ENCODE results near the gene SPATS2.
A peak's percentile ranks its signal among the peaks of the same experiment; 100 is the strongest.
"Not testable (repeated sequence)": the region's sequence is repeated elsewhere in the genome, so short reads cannot be mapped to it uniquely, and the experiment has no call there.

The SPATS2 gene

GRCh38 chr12:49531745-49532144 lies 164.5 kb downstream of the SPATS2 start:
- ATAC-seq (replicated peaks; ENCODE audit: extremely low read depth, poor library complexity, severe bottlenecking): no peak
- no peaks in the 10 kb centered on the region for H3K27me3 Mint-ChIP-seq
- DNase-seq (ENCODE audit: low spot score in 2 of 2): no peak
- H3K4me1 Mint-ChIP-seq: no peaks in the 10 kb centered on the region
- H3K36me3 Mint-ChIP-seq (ENCODE audit: insufficient read depth): no peaks in the 10 kb centered on the region
- no peak overlapping the region for H3K27ac Mint-ChIP-seq (ENCODE audit: low read depth)
- no peaks in the 10 kb centered on the region for H3K9me3 Mint-ChIP-seq
- H3K4me3 Mint-ChIP-seq: no peak overlapping the region

GRCh38 chr12:49533331-49533730 lies 166.1 kb downstream of the SPATS2 start:
- no peaks in the 10 kb centered on the region for H3K9me3 Mint-ChIP-seq
- H3K4me3 Mint-ChIP-seq: no peak overlapping the region
- H3K4me1 Mint-ChIP-seq: no peaks in the 10 kb centered on the region
- peaks cover 5% of the 10 kb centered on the region for H3K36me3 Mint-ChIP-seq (ENCODE audit: insufficient read depth)
- no peak overlapping the region for H3K27ac Mint-ChIP-seq (ENCODE audit: low read depth)
- no peak for ATAC-seq (replicated peaks; ENCODE audit: extremely low read depth, poor library complexity, severe bottlenecking)
- no peak for DNase-seq (ENCODE audit: low spot score in 2 of 2)
- H3K27me3 Mint-ChIP-seq: no peaks in the 10 kb centered on the region

GRCh38 chr12:49534122-49534521 lies 166.9 kb downstream of the SPATS2 start:
- not testable (repeated sequence) for H3K9me3 Mint-ChIP-seq; H3K4me3 Mint-ChIP-seq; H3K36me3 Mint-ChIP-seq (ENCODE audit: insufficient read depth); H3K27me3 Mint-ChIP-seq; H3K27ac Mint-ChIP-seq (ENCODE audit: low read depth); DNase-seq (ENCODE audit: low spot score in 2 of 2); ATAC-seq (replicated peaks; ENCODE audit: extremely low read depth, poor library complexity, severe bottlenecking); H3K4me1 Mint-ChIP-seq

GRCh38 chr12:49534731-49535278 lies 167.5 kb downstream of the SPATS2 start:
- ATAC-seq (replicated peaks; ENCODE audit: extremely low read depth, poor library complexity, severe bottlenecking): no peak
- H3K36me3 Mint-ChIP-seq (ENCODE audit: insufficient read depth): peaks cover 5% of the 10 kb centered on the region
- no peak for DNase-seq (ENCODE audit: low spot score in 2 of 2)
- H3K27me3 Mint-ChIP-seq: no peaks in the 10 kb centered on the region
- H3K9me3 Mint-ChIP-seq: no peaks in the 10 kb centered on the region
- H3K4me3 Mint-ChIP-seq: no peak overlapping the region
- no peaks in the 10 kb centered on the region for H3K4me1 Mint-ChIP-seq
- H3K27ac Mint-ChIP-seq (ENCODE audit: low read depth): peak overlapping the region; percentile 48

- H3K4me1 Mint-ChIP-seq: peaks cover 6% of the 10 kb centered on the region
Observed at GRCh38 chr12:49535921-49536525, 168.8 kb downstream of the SPATS2 start.

GRCh38 chr12:49536526-49537071 lies 169.3 kb downstream of the SPATS2 start:
- no peaks in the 10 kb centered on the region for H3K27me3 Mint-ChIP-seq

More at GRCh38 chr12:49535921-49536525, 168.8 kb downstream of the SPATS2 start:
- DNase-seq (ENCODE audit: low spot score in 2 of 2): no peak
- Mint-ChIP-seq H3K27ac (ENCODE audit: low read depth) (peak overlapping the region; percentile 4), H3K4me3 (no peak overlapping the region), H3K9me3 (no peaks in the 10 kb centered on the region), H3K27me3 (no peaks in the 10 kb centered on the region), H3K36me3 (ENCODE audit: insufficient read depth) (peaks cover 5% of the 10 kb centered on the region)
- ATAC-seq (replicated peaks; ENCODE audit: extremely low read depth, poor library complexity, severe bottlenecking): no peak

GRCh38 chr12:49537231-49537751 lies 170.0 kb downstream of the SPATS2 start:
- ATAC-seq (replicated peaks; ENCODE audit: extremely low read depth, poor library complexity, severe bottlenecking): no peak
- peaks cover 6% of the 10 kb centered on the region for H3K4me1 Mint-ChIP-seq
- peaks cover 5% of the 10 kb centered on the region for H3K36me3 Mint-ChIP-seq (ENCODE audit: insufficient read depth)
- H3K9me3 Mint-ChIP-seq: no peaks in the 10 kb centered on the region
- H3K27me3 Mint-ChIP-seq: no peaks in the 10 kb centered on the region
- no peak for DNase-seq (ENCODE audit: low spot score in 2 of 2)
- H3K4me3 Mint-ChIP-seq: peak overlapping the region; percentile 77
- peak overlapping the region; percentile 53 for H3K27ac Mint-ChIP-seq (ENCODE audit: low read depth)

More at GRCh38 chr12:49536526-49537071, 169.3 kb downstream of the SPATS2 start:
- no peak for DNase-seq (ENCODE audit: low spot score in 2 of 2)
- Mint-ChIP-seq H3K4me3 (peak overlapping the region; percentile 77), H3K27ac (ENCODE audit: low read depth) (peak overlapping the region; percentile 4), H3K36me3 (ENCODE audit: insufficient read depth) (peaks cover 5% of the 10 kb centered on the region), H3K9me3 (no peaks in the 10 kb centered on the region), H3K4me1 (peaks cover 6% of the 10 kb centered on the region)
- ATAC-seq (replicated peaks; ENCODE audit: extremely low read depth, poor library complexity, severe bottlenecking): no peak

GRCh38 chr12:49537752-49538509 lies 170.7 kb downstream of the SPATS2 start:
- H3K4me1 Mint-ChIP-seq: peaks cover 6% of the 10 kb centered on the region
- no peak for ATAC-seq (replicated peaks; ENCODE audit: extremely low read depth, poor library complexity, severe bottlenecking)
- peaks cover 5% of the 10 kb centered on the region for H3K36me3 Mint-ChIP-seq (ENCODE audit: insufficient read depth)
- DNase-seq (ENCODE audit: low spot score in 2 of 2): no peak
- no peaks in the 10 kb centered on the region for H3K27me3 Mint-ChIP-seq
- peak overlapping the region; percentile 53 for H3K27ac Mint-ChIP-seq (ENCODE audit: low read depth)
- H3K4me3 Mint-ChIP-seq: peak overlapping the region; percentile 77
- H3K9me3 Mint-ChIP-seq: no peaks in the 10 kb centered on the region

- H3K4me3 Mint-ChIP-seq: peak within 1 kb of the TSS; percentile 77
- H3K9me3 Mint-ChIP-seq: no peaks in the 10 kb centered on the region
- H3K27ac Mint-ChIP-seq (ENCODE audit: low read depth): peak within 1 kb of the TSS; percentile 71
- peak; percentile 96 for ATAC-seq (replicated peaks; ENCODE audit: extremely low read depth, poor library complexity, severe bottlenecking)
- H3K4me1 Mint-ChIP-seq: peaks cover 12% of the 10 kb centered on the region
- H3K36me3 Mint-ChIP-seq (ENCODE audit: insufficient read depth): peaks cover 5% of the 10 kb centered on the region
- peak; percentile 61 to 81 for DNase-seq (ENCODE audit: low spot score in 2 of 2)
- H3K27me3 Mint-ChIP-seq: no peaks in the 10 kb centered on the region
Observed at GRCh38 chr12:49538510-49539403, 171.5 kb downstream of the SPATS2 start, which contains the start of gene KCNH3. KCNH3 (plus strand) TSS chr12:49539030; CDS start chr12:49539417, 387 bp downstream.

GRCh38 chr12:49539406-49540228 lies 172.4 kb downstream of the SPATS2 start:
- no peaks in the 10 kb centered on the region for H3K27me3 Mint-ChIP-seq
- H3K27ac Mint-ChIP-seq (ENCODE audit: low read depth): peak overlapping the region; percentile 71
- DNase-seq (ENCODE audit: low spot score in 2 of 2) (no peak), ATAC-seq (replicated peaks; ENCODE audit: extremely low read depth, poor library complexity, severe bottlenecking) (no peak)
- H3K4me3 Mint-ChIP-seq: peak overlapping the region; percentile 77
- H3K9me3 Mint-ChIP-seq: no peaks in the 10 kb centered on the region
- H3K4me1 Mint-ChIP-seq: peaks cover 12% of the 10 kb centered on the region
- peaks cover 5% of the 10 kb centered on the region for H3K36me3 Mint-ChIP-seq (ENCODE audit: insufficient read depth)
